ENCODE measurements around the gene ITIH2.
"Not testable (repeated sequence)": the region's sequence is repeated elsewhere in the genome, so short reads cannot be mapped to it uniquely, and the experiment has no call there.

Gene ITIH2

GRCh38 chr10:7703140-7703539 lies at the start of gene ITIH2:
Gene ITIH2, plus strand, starts transcription at chr10:7703316. Its CDS starts 119 bp downstream, at chr10:7703435.
- no peak for DNase-seq

GRCh38 chr10:7657079-7657478 lies 46.0 kb upstream of the ITIH2 start:
- DNase-seq: not testable (repeated sequence)

GRCh38 chr10:7657552-7657951 lies 45.6 kb upstream of the ITIH2 start:
- DNase-seq: no peak

GRCh38 chr10:7659560-7659959 lies 43.6 kb upstream of the ITIH2 start:
- DNase-seq: no peak

- DNase-seq: no peak
These were observed 40.6 kb upstream of the ITIH2 start for GRCh38 chr10:7662522-7662921.

GRCh38 chr10:7664707-7665106 lies 38.4 kb upstream of the ITIH2 start:
- no peak for DNase-seq

- DNase-seq: no peak
These were observed 37.3 kb upstream of the ITIH2 start for GRCh38 chr10:7665767-7666166.

- DNase-seq: no peak
These were observed 36.7 kb upstream of the ITIH2 start, which contains the start of gene ITIH5 for GRCh38 chr10:7666253-7667023. Gene ITIH5, minus strand, starts transcription at chr10:7666966. Its CDS starts 74 bp downstream, at chr10:7666892.

GRCh38 chr10:7667262-7668141 lies 35.6 kb upstream of the ITIH2 start:
- no peak for DNase-seq

- no peak for DNase-seq
These were observed 33.0 kb upstream of the ITIH2 start for GRCh38 chr10:7670157-7670556.

- DNase-seq: no peak
These were observed 30.6 kb upstream of the ITIH2 start for GRCh38 chr10:7672341-7673134.

GRCh38 chr10:7679256-7679655 lies 23.9 kb upstream of the ITIH2 start:
- no peak for DNase-seq

- DNase-seq: not testable (repeated sequence)
These were observed 23.0 kb upstream of the ITIH2 start for GRCh38 chr10:7680078-7680477.

- no peak for DNase-seq
These were observed 16.6 kb upstream of the ITIH2 start for GRCh38 chr10:7686351-7687171.

GRCh38 chr10:7687228-7687907 lies 15.7 kb upstream of the ITIH2 start:
- peak; percentile 57 for DNase-seq

GRCh38 chr10:7689591-7689990 lies 13.5 kb upstream of the ITIH2 start:
- DNase-seq: no peak

- DNase-seq: not testable (repeated sequence)
These were observed 12.1 kb upstream of the ITIH2 start for GRCh38 chr10:7690885-7691597.

GRCh38 chr10:7692368-7692767 lies 10.7 kb upstream of the ITIH2 start:
- DNase-seq: not testable (repeated sequence)

GRCh38 chr10:7693194-7693593 lies 9.9 kb upstream of the ITIH2 start:
- DNase-seq: not testable (repeated sequence)

- no peak for DNase-seq
These were observed 6.6 kb upstream of the ITIH2 start for GRCh38 chr10:7696545-7696944.

GRCh38 chr10:7697426-7697825 lies 5.7 kb upstream of the ITIH2 start:
- DNase-seq: no peak
